NCI-H748 (cell line): Measurements from ENCODE around the gene TOP3B.
"Not testable (repeated sequence)": the region's sequence is repeated elsewhere in the genome, so short reads cannot be mapped to it uniquely, and the experiment has no call there.

Experiments used
- DNase-seq: peaks from one replicate; lab custom pipeline; 2025; ENCODE audit not compliant: unreplicated experiment; lab: John Stamatoyannopoulos, UW

The TOP3B gene

DNA sequence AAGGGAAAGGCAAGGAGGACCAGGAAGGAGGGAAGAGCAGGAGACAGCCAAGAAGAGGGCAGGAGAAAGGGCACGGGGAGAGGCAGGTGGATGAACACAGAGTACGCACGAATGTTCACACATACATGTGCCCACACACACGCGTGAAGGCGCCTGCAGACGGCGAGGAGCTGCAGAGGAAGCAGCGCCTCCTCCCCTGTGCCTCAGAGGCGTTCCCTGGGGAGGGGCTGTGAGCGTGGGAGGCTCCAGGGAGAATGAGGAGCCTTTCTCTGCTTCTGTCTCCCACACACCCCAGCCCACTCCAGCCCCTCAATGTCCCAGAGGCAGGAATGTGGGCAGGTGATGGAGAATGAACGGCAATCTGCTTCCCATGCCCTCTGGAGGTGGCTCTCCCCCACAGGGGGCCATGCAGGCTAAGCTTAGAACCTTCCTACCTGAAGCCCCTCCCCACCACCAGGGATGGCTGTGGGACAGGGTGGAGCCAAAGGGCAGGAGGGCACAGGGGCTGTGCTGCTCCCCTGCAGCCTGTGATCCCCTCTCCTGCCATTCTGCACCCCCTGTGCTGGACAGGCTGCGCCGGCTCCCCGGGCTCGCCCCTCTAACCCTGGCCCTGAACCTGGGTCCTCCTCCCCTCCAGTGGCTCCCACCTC, 55.3 kb downstream of the TOP3B start:
- no peak for DNase-seq

DNA sequence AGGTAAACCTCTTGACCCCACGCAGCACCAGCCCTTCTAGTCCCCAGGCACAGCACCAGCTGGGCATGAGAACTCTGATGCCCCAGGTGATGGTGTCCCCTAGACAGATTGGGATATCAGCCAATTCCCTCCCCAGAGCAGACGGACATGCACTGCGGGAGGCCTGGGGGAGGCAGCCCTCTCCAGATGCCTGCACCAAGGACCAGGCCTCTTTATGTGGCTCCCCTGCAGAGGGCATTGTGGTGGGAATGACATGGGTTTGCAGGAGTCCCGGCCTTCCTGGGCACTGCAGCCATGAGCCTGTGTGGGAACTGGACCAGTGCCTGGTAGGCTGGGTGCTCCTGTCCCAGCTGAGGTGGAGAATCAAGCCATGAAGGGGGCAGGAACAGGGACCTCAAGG, 55.9 kb downstream of the TOP3B start:
- no peak for DNase-seq

DNA sequence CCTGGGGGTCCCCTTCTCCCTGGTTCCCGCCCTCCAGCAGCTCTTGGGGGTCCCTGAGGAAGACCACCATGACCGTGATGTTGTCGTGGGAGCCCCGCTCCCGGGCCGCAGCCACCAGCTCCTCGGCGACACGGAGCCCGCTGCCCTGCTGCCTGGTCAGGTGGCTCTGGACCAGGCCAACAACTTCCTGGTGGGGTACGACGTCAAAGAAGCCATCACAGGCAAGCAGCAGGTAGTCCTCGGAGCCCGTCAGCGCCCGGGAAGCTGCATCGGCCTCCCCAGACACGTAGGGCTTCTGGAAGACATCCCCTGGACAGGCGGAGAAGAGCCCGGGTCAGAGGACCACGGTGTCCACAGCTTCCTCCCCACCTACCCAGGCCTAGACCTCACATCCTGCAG, 59.4 kb downstream of the TOP3B start:
- DNase-seq, result no peak

DNA sequence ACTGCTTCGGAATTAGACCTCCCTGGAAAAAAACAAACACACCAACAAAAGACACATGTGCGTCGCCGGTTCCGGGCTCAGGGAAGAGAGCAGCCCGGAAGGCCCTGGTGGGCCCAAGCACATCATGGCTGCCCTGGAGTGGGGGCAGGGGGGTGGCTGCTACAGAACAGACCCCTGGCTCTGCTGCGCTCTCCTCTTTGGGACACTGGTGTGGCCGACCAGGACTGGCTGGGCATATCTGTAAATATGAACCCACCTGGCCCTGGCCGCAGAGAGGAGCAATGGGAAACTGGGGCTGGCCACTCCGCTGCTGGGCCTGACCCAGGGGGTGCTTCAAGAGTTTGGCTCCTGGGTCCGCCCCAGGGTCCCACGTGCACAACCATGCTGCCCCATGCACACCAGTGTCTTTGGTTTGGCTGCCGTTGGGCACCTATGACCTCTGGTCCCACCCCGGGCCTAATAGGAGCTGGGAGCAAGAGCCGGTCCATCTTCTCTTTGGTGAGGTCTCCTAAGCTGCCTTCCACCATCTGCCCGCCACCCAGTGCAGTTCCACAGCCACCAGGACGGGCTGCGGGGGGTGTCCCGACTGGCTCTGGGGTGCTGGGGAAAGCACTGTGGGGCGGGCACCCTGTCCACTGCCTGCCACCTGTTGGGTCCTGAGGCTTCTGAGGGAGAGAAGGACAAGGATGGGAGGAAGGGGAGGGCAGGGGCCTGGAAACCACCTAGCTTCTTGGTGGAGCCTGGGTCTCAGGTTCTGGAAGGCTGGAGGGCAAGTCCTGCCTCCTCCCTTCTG, 60.0 kb downstream of the TOP3B start:
- DNase-seq, result no peak

- DNase-seq, result no peak
These were observed 60.9 kb downstream of the TOP3B start for GRCh38 chr22:21921729-21922128.

DNA sequence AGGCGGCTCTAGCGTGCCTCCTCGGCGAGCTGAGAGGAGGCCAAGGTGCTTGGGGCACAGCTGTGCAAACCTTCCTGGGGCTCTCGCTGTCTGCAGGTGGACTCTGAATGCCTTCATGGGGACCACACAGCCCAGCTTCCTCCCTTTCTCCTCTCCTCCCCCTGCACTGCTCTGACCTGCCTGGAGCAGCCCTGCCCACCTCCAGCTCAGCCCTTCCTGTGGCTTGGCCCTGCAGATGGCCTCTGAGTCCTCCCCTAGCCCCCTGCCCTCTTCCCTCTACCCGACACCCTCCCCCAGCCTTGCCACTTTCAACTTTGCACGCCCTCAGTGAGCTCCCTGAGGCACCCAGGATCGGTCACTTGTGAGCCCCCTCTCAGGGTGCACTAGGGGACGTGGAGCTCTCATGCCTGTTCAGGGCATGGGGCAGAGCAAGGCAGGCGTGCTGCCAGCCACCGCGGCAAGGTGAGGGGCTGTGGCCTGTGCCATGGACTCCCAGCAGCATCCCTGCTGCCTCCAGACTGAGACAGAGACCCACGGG, 61.3 kb downstream of the TOP3B start:
- no peak for DNase-seq

GRCh38 chr22:21920341-21921183, 62.0 kb downstream of the TOP3B start:
- DNase-seq, result no peak

- no peak for DNase-seq
These were observed 62.9 kb downstream of the TOP3B start for GRCh38 chr22:21919526-21920307.

DNA sequence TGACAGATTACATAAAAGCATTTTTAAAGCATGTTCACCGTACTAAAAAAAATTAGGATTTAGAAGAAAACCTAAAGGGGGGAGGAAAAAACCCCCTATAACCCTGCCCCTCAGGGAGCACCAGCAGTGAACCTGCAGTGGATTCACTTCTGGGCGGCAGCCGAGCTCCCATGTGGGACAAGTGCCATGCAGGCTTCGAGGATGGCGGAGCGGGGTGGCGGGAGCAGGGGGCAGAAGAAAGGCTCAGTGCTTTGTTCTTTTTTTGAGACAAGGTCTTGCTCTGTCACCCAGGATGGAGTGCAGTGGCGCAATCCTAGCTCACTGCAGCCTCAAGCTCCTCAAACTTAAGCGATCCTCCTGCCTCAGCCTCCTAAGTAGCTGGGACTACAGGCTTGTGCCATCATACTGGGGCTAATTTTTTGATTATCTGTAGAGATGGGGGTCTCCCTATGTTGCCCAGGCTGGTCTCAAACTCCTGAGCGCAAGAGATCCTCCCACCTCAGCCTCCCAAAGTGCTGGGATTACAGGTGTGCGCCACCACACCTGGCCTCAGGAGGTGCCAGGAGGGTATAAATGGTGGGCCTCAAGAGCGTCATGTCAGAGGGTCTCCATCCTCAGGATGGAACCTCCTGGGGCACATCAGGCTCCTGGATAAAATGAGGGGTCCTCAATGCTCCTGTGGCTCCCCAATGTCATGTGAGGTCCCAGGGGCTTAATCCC, 64.0 kb downstream of the TOP3B start:
- DNase-seq, result no peak

GRCh38 chr22:21917959-21918261, 64.7 kb downstream of the TOP3B start:
- DNase-seq, result no peak

DNA sequence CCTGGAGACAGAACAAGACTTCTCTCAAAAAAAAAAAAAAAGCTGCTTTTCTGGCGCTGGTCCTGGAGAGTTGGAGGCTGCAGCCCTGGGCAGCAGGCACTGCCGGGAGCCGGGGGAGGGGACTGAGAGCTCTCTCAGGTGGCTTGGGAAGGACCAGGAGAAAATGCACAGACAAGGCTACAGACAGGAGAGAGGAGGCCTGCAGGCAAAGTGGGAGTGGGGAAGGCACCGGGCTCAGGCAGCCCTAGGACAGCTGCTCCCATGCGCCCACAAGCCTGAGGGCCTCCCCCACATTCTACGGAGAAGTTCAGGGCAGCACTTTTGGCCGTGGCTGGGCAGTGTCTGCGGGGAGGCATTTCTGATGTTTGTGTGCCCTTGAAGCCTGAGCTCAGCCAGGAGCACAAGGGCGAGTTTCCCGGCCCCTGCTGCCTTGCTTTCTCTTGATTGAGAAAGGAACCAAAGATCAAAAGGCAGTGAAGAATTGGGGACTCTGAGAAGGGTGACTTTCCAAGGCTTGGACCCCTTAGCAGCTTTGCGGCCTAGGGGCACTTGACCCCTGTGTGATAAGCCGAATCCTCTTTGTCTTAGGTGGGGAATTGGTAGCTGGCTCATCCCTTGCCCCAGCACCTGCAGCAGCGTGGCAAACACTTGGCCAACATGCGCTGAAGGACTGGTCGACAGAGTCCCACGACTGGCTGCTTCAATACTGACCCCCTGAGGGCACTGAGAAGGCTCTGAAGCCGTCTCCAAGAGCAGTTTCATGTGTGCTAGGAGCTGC, 65.2 kb downstream of the TOP3B start:
- no peak for DNase-seq

DNA sequence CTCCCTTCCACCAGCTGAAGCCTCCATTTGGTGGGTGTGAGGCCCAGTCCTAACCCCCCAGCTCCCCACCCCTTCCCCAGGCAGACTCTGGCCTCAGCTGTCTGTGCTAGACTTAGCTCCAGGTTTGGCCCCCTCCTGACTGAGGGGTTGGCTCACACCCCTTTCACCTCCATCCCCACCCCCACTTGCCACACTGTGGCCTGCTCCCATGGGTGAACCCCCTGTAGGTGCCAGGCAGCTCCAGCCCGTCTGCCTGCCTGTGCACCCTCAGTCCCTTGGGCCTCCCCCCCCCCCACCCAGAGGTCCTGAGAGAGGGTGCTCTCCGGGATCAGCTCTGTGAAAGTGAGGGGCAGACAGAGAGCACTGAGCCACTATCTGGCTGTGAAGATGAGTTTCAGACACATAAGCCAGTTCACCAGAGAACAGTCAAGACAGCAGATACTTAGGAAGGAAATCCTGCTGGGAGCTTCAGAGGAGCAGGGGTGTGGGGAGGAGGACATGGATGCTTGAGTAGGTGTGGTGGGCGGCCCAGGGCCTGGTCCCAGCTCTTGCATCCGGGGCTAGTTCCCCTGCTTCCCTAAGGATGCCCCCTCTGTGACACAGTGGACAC, 66.2 kb downstream of the TOP3B start:
- no peak for DNase-seq

- no peak for DNase-seq
These were observed 66.8 kb downstream of the TOP3B start for GRCh38 chr22:21915624-21916308.

GRCh38 chr22:21914033-21914642, 68.4 kb downstream of the TOP3B start:
- DNase-seq, result not testable (repeated sequence)

DNA sequence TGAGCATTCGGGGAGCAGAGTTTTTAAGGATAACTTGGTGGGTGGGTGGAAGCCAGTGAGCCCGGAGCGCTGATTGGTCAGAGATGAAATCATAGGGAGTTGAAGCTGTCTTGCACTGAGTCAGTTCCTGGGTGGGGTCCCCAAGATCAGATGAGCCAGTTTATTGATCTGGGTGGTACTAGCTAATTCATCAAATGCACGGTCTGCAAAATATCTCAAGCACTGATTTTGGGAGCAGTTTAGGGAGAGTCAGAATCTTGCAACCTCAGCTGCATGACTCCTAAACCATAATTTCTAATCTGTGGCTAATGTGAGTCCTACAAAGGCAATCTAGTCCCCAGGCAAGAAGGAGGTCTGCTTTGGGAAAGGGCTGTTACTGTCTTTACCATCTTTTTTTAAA, 72.2 kb downstream of the TOP3B start:
- DNase-seq, result not testable (repeated sequence)

DNA sequence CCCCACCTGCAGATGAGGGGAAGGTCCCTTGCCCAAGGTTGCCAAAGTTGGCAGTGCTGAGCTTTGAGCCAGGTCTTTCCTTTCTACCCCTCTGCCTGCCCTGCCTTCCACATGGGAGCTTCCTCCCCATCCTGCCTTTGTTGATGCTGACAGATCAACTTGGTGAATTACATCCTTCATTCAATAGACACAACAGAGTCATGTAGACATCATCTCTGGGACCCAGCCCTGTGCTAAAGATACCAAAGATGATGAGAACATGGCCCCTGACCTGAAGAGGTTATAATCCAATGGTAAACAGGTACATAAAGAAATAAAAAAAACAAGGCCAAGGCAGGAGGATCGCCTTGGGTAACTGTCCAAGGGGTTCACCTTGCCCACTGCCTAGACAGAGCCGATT, 72.7 kb downstream of the TOP3B start:
- no peak for DNase-seq

GRCh38 chr22:21907638-21908522, 74.7 kb downstream of the TOP3B start:
- DNase-seq, result no peak
